Measurements from ENCODE around the gene ARAF. TPM values are rescaled to one million over a fixed set of nuclear protein-coding genes. Genes with fewer than 3 reads are reported as not detected.

The ARAF gene
- total and polyA plus RNA-seq, 2 donors = 24.3 to 84.9 TPM

- no peak for DNase-seq (ENCODE audit: low read depth in 6 of 9, low spot score in 9 of 9)
- no peaks in the 10 kb centered on the region for H3K36me3 ChIP-seq (ENCODE audit: control insufficient read depth in 2 of 2, insufficient read depth in 2 of 2, low read length in 1 of 2)
- no peaks in the 10 kb centered on the region for H3K27me3 ChIP-seq (ENCODE audit: control insufficient read depth in 2 of 2, insufficient read depth in 1 of 2, low read length in 1 of 2)
- H3K4me3 ChIP-seq (ENCODE audit: low read length in 2 of 2) = no peak overlapping the region
- H3K4me1 ChIP-seq (ENCODE audit: control insufficient read depth in 2 of 2, insufficient read depth in 2 of 2, low read length in 2 of 2) = no peaks in the 10 kb centered on the region
- H3K9me3 ChIP-seq (ENCODE audit: control insufficient read depth in 2 of 2, insufficient read depth in 1 of 2, low read length in 1 of 2) = no peaks in the 10 kb centered on the region
- H3K27ac ChIP-seq (ENCODE audit: low read depth in 1 of 2, low read length in 1 of 2) = no peak overlapping the region
- 43% methylated on average over 9 of the region's 9 CpGs for WGBS
These were observed 47.3 kb downstream of the ARAF start for GRCh38 chrX:47608130-47608810.

DNA sequence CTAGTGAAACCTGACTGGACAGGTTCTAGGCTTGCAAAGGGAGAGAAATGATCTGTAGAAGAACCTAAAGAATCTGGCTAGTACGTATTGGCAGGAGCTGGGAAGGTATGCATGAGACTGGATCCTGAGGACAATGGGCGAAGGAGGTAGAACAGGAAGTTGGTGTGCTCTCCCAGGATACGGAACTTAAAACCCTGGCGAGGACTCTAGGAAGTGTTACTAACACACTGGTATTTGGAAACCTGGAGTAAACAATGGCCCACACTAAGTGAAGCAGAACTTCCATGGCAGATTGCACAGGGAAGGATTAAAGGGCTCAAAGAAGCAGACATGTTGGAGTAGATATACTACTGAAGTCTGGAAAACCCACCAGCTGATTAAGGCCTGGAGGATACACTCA lies 49.5 kb downstream of the ARAF start:
- H3K4me3 ChIP-seq (ENCODE audit: low read length in 2 of 2) = no peak overlapping the region
- DNase-seq (ENCODE audit: low read depth in 6 of 9, low spot score in 9 of 9) = no peak
- H3K27ac ChIP-seq (ENCODE audit: low read depth in 1 of 2, low read length in 1 of 2) = no peak overlapping the region
- H3K36me3 ChIP-seq (ENCODE audit: control insufficient read depth in 2 of 2, insufficient read depth in 2 of 2, low read length in 1 of 2) = no peaks in the 10 kb centered on the region
- H3K9me3 ChIP-seq (ENCODE audit: control insufficient read depth in 2 of 2, insufficient read depth in 1 of 2, low read length in 1 of 2) = no peaks in the 10 kb centered on the region
- no peaks in the 10 kb centered on the region for H3K27me3 ChIP-seq (ENCODE audit: control insufficient read depth in 2 of 2, insufficient read depth in 1 of 2, low read length in 1 of 2)
- H3K4me1 ChIP-seq (ENCODE audit: control insufficient read depth in 2 of 2, insufficient read depth in 2 of 2, low read length in 2 of 2) = no peaks in the 10 kb centered on the region
- WGBS = 95% methylated on average over 4 of the region's 4 CpGs

- H3K4me3 ChIP-seq (ENCODE audit: low read length in 2 of 2) = no peak overlapping the region
- H3K27me3 ChIP-seq (ENCODE audit: control insufficient read depth in 2 of 2, insufficient read depth in 1 of 2, low read length in 1 of 2) = no peaks in the 10 kb centered on the region
- H3K36me3 ChIP-seq (ENCODE audit: control insufficient read depth in 2 of 2, insufficient read depth in 2 of 2, low read length in 1 of 2) = no peaks in the 10 kb centered on the region
- no peaks in the 10 kb centered on the region for H3K4me1 ChIP-seq (ENCODE audit: control insufficient read depth in 2 of 2, insufficient read depth in 2 of 2, low read length in 2 of 2)
- WGBS = 90% methylated on average over 2 of the region's 2 CpGs
- no peak overlapping the region for H3K27ac ChIP-seq (ENCODE audit: low read depth in 1 of 2, low read length in 1 of 2)
- H3K9me3 ChIP-seq (ENCODE audit: control insufficient read depth in 2 of 2, insufficient read depth in 1 of 2, low read length in 1 of 2) = no peaks in the 10 kb centered on the region
- DNase-seq (ENCODE audit: low read depth in 6 of 9, low spot score in 9 of 9) = no peak
These were observed 50.5 kb downstream of the ARAF start for GRCh38 chrX:47611489-47611888.

GRCh38 chrX:47611926-47612325 lies 50.9 kb downstream of the ARAF start:
- no peak for DNase-seq (ENCODE audit: low read depth in 6 of 9, low spot score in 9 of 9)
- Histone ChIP-seq H3K4me3 (ENCODE audit: low read length in 2 of 2) (no peak overlapping the region), H3K9me3 (ENCODE audit: control insufficient read depth in 2 of 2, insufficient read depth in 1 of 2, low read length in 1 of 2) (no peaks in the 10 kb centered on the region), H3K27me3 (ENCODE audit: control insufficient read depth in 2 of 2, insufficient read depth in 1 of 2, low read length in 1 of 2) (peaks cover 0 to 2% of the 10 kb centered on the region in 2 donors), H3K4me1 (ENCODE audit: control insufficient read depth in 2 of 2, insufficient read depth in 2 of 2, low read length in 2 of 2) (no peaks in the 10 kb centered on the region), H3K27ac (ENCODE audit: low read depth in 1 of 2, low read length in 1 of 2) (no peak overlapping the region), H3K36me3 (ENCODE audit: control insufficient read depth in 2 of 2, insufficient read depth in 2 of 2, low read length in 1 of 2) (no peaks in the 10 kb centered on the region)
- 94% methylated on average over 2 of the region's 2 CpGs for WGBS

DNA sequence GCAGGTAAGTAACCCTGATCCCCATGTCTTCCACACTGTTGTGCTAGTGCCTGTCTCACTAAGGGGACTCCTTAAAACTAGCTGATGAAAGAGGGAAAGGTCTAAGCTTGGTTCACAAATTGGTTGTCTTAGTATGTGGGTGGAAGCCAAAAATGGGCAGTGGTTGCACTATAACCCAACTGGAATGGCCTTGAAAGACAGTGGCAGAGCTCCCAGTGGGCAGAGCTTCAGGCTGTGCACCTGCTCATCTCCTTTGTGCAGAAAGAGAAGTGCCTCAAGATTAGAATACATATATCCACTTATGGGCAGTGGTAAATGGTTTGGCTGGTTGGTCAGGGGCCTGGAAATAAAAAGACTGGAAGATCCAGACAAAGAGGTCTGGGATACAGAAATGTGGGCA lies 51.4 kb downstream of the ARAF start:
- Histone ChIP-seq H3K9me3 (ENCODE audit: control insufficient read depth in 2 of 2, insufficient read depth in 1 of 2, low read length in 1 of 2) (no peaks in the 10 kb centered on the region), H3K36me3 (ENCODE audit: control insufficient read depth in 2 of 2, insufficient read depth in 2 of 2, low read length in 1 of 2) (no peaks in the 10 kb centered on the region), H3K27ac (ENCODE audit: low read depth in 1 of 2, low read length in 1 of 2) (no peak overlapping the region), H3K4me3 (ENCODE audit: low read length in 2 of 2) (no peak overlapping the region), H3K4me1 (ENCODE audit: control insufficient read depth in 2 of 2, insufficient read depth in 2 of 2, low read length in 2 of 2) (no peaks in the 10 kb centered on the region), H3K27me3 (ENCODE audit: control insufficient read depth in 2 of 2, insufficient read depth in 1 of 2, low read length in 1 of 2) (peaks cover 0 to 2% of the 10 kb centered on the region in 2 donors)
- no peak for DNase-seq (ENCODE audit: low read depth in 6 of 9, low spot score in 9 of 9)

- Histone ChIP-seq H3K27ac (ENCODE audit: low read depth in 1 of 2, low read length in 1 of 2) (no peak overlapping the region), H3K9me3 (ENCODE audit: control insufficient read depth in 2 of 2, insufficient read depth in 1 of 2, low read length in 1 of 2) (no peaks in the 10 kb centered on the region), H3K27me3 (ENCODE audit: control insufficient read depth in 2 of 2, insufficient read depth in 1 of 2, low read length in 1 of 2) (peaks cover 0 to 7% of the 10 kb centered on the region in 2 donors), H3K36me3 (ENCODE audit: control insufficient read depth in 2 of 2, insufficient read depth in 2 of 2, low read length in 1 of 2) (no peaks in the 10 kb centered on the region), H3K4me3 (ENCODE audit: low read length in 2 of 2) (no peak overlapping the region), H3K4me1 (ENCODE audit: control insufficient read depth in 2 of 2, insufficient read depth in 2 of 2, low read length in 2 of 2) (no peaks in the 10 kb centered on the region)
- DNase-seq (ENCODE audit: low read depth in 6 of 9, low spot score in 9 of 9) = no peak
- 96% methylated on average over 7 of the region's 8 CpGs for WGBS
These were observed 52.1 kb downstream of the ARAF start for GRCh38 chrX:47613082-47613481.

GRCh38 chrX:47614618-47615017 lies 53.6 kb downstream of the ARAF start:
- DNase-seq (ENCODE audit: low read depth in 6 of 9, low spot score in 9 of 9) = no peak
- WGBS = 78% methylated on average over 5 of the region's 5 CpGs
- no peak overlapping the region for H3K27ac ChIP-seq (ENCODE audit: low read depth in 1 of 2, low read length in 1 of 2)

DNA sequence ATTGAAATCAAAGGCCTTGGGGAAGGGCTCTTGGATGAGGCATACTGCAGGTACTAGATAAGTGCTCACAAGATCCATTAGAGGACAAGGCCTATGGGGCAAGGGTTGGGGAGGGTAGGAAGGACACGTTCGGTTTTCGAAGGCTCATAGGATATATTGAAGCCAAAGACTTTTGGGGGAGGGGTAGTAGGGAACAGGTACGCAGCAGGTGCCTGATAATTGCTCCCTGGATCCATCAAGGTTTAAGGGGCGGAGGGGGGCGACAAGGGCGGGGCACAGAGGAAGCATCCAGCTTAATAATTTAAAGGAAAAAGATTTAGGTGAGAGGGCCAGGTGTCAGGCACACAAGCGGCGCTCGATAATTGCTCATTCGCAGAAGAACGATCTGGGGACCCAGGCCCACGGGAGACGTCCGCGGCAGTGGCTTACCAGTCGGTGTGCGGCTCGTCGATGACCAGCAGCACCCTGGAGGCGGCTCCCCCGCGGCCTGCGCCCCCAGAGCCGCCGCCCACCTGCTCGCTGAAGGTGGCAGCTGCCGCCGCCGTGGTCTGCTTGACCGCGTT lies 58.0 kb downstream of the ARAF start:
- H3K4me3 ChIP-seq (ENCODE audit: low read length in 2 of 2) = peak overlapping the region in 1 of 2 donors; percentile 35
- no peaks in the 10 kb centered on the region for H3K9me3 ChIP-seq (ENCODE audit: control insufficient read depth in 2 of 2, insufficient read depth in 1 of 2, low read length in 1 of 2)
- no peak for DNase-seq (ENCODE audit: low read depth in 6 of 9, low spot score in 9 of 9)
- peaks cover 6 to 10% of the 10 kb centered on the region in 2 donors for H3K4me1 ChIP-seq (ENCODE audit: control insufficient read depth in 2 of 2, insufficient read depth in 2 of 2, low read length in 2 of 2)
- 40% methylated on average over 32 of the region's 32 CpGs for WGBS
- H3K27me3 ChIP-seq (ENCODE audit: control insufficient read depth in 2 of 2, insufficient read depth in 1 of 2, low read length in 1 of 2) = peaks cover 4 to 22% of the 10 kb centered on the region in 2 donors
- no peak overlapping the region for H3K27ac ChIP-seq (ENCODE audit: low read depth in 1 of 2, low read length in 1 of 2)
- H3K36me3 ChIP-seq (ENCODE audit: control insufficient read depth in 2 of 2, insufficient read depth in 2 of 2, low read length in 1 of 2) = no peaks in the 10 kb centered on the region

More at GRCh38 chrX:47614618-47615017, 53.6 kb downstream of the ARAF start:
- Histone ChIP-seq H3K36me3 (ENCODE audit: control insufficient read depth in 2 of 2, insufficient read depth in 2 of 2, low read length in 1 of 2) (no peaks in the 10 kb centered on the region), H3K4me1 (ENCODE audit: control insufficient read depth in 2 of 2, insufficient read depth in 2 of 2, low read length in 2 of 2) (no peaks in the 10 kb centered on the region), H3K9me3 (ENCODE audit: control insufficient read depth in 2 of 2, insufficient read depth in 1 of 2, low read length in 1 of 2) (no peaks in the 10 kb centered on the region), H3K27me3 (ENCODE audit: control insufficient read depth in 2 of 2, insufficient read depth in 1 of 2, low read length in 1 of 2) (peaks cover 4 to 22% of the 10 kb centered on the region in 2 donors), H3K4me3 (ENCODE audit: low read length in 2 of 2) (no peak overlapping the region)

- Histone ChIP-seq H3K27ac (ENCODE audit: low read depth in 1 of 2, low read length in 1 of 2) (no peak within 1 kb of the TSS), H3K27me3 (ENCODE audit: control insufficient read depth in 2 of 2, insufficient read depth in 1 of 2, low read length in 1 of 2) (peaks cover 4 to 22% of the 10 kb centered on the region in 2 donors), H3K4me3 (ENCODE audit: low read length in 2 of 2) (peak within 1 kb of the TSS in 1 of 2 donors; percentile 35), H3K9me3 (ENCODE audit: control insufficient read depth in 2 of 2, insufficient read depth in 1 of 2, low read length in 1 of 2) (no peaks in the 10 kb centered on the region), H3K4me1 (ENCODE audit: control insufficient read depth in 2 of 2, insufficient read depth in 2 of 2, low read length in 2 of 2) (peaks cover 6 to 10% of the 10 kb centered on the region in 2 donors), H3K36me3 (ENCODE audit: control insufficient read depth in 2 of 2, insufficient read depth in 2 of 2, low read length in 1 of 2) (no peaks in the 10 kb centered on the region)
- 2% methylated on average over 88 of the region's 88 CpGs for WGBS
- DNase-seq (ENCODE audit: low read depth in 6 of 9, low spot score in 9 of 9) = peak; percentile 18 to 83 (median 64)
These were observed 58.7 kb downstream of the ARAF start, which contains the start of gene SYN1 for GRCh38 chrX:47619486-47620302. Gene SYN1 (minus strand): TSS chrX:47619857. CDS start chrX:47619728, 129 bp downstream.

All from thymus (tissue), 11 donors.